ENCODE measurements around the gene DNAH3.

Gene DNAH3

GRCh38 chr16:21161211-21161610, 10.6 kb upstream of the DNAH3 start:
- Histone ChIP-seq H3K4me3 (ENCODE audit: low read length, poor library complexity, severe bottlenecking) (no peak overlapping the region), H3K36me3 (ENCODE audit: insufficient read depth, low read length) (no peaks in the 10 kb centered on the region)

DNA sequence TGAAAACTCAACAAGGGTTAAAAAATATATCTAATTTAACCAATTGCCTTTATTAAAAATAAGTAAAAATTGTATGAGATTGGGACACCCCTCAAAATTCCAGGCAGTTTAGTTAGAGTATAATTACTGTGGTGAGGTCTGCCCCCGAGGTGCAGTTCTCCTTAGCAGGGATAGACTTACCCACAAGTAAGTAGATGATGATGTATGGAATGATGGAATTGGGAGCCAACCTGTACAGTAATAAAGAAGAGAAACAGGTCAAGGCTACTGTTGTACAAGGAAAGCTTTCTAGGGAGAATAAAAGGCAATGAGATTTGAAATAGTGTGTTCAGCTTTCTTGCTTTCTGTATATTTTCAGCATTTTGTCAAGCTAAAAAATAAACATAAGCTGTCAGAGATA, 9.6 kb upstream of the DNAH3 start:
- Histone ChIP-seq H3K9me3 (ENCODE audit: insufficient read depth, low read depth, low read length) (no peaks in the 10 kb centered on the region), H3F3A (ENCODE audit: low read depth) (no peaks in the 10 kb centered on the region), H4K20me1 (ENCODE audit: insufficient read depth, low read length, poor library complexity, severe bottlenecking) (no peaks in the 10 kb centered on the region), H3K9ac (ENCODE audit: low read depth, low read length, poor library complexity, severe bottlenecking) (no peak overlapping the region), H3K79me2 (ENCODE audit: insufficient read depth, low read length) (no peaks in the 10 kb centered on the region), H3K9me2 (replicated peaks; ENCODE audit: low read depth, low read length) (no peaks in the 10 kb centered on the region), H3K4me3 (ENCODE audit: low read length, poor library complexity, severe bottlenecking) (no peak overlapping the region), H3K4me1 (ENCODE audit: insufficient read depth, low read length, poor library complexity, severe bottlenecking) (peaks cover 14% of the 10 kb centered on the region), H3K4me2 (ENCODE audit: low read depth, low read length, poor library complexity, severe bottlenecking) (no peak overlapping the region), H2AFZ (ENCODE audit: low read length) (no peak overlapping the region), H3K27me3 (ENCODE audit: insufficient read depth, low read length, poor library complexity, severe bottlenecking) (no peaks in the 10 kb centered on the region), H3K36me3 (ENCODE audit: insufficient read depth, low read length) (no peaks in the 10 kb centered on the region)
- no peak for TF ChIP-seq EZH2phosphoT487 (IDR thresholded peaks at IDR 0.05; ENCODE audit: borderline replicate concordance)
- TF ChIP-seq, protein P1, sequence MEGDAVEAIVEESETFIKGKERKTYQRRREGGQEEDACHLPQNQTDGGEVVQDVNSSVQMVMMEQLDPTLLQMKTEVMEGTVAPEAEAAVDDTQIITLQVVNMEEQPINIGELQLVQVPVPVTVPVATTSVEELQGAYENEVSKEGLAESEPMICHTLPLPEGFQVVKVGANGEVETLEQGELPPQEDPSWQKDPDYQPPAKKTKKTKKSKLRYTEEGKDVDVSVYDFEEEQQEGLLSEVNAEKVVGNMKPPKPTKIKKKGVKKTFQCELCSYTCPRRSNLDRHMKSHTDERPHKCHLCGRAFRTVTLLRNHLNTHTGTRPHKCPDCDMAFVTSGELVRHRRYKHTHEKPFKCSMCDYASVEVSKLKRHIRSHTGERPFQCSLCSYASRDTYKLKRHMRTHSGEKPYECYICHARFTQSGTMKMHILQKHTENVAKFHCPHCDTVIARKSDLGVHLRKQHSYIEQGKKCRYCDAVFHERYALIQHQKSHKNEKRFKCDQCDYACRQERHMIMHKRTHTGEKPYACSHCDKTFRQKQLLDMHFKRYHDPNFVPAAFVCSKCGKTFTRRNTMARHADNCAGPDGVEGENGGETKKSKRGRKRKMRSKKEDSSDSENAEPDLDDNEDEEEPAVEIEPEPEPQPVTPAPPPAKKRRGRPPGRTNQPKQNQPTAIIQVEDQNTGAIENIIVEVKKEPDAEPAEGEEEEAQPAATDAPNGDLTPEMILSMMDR (conservative IDR thresholded peaks at IDR 0.05; ENCODE audit: low read length), result no peak

More at GRCh38 chr16:21161211-21161610, 10.6 kb upstream of the DNAH3 start:
- Histone ChIP-seq H4K20me1 (ENCODE audit: insufficient read depth, low read length, poor library complexity, severe bottlenecking) (no peaks in the 10 kb centered on the region), H3K9me3 (ENCODE audit: insufficient read depth, low read depth, low read length) (no peaks in the 10 kb centered on the region), H3K79me2 (ENCODE audit: insufficient read depth, low read length) (no peaks in the 10 kb centered on the region), H3K4me1 (ENCODE audit: insufficient read depth, low read length, poor library complexity, severe bottlenecking) (peaks cover 14% of the 10 kb centered on the region), H3K4me2 (ENCODE audit: low read depth, low read length, poor library complexity, severe bottlenecking) (peak overlapping the region; percentile 11), H3K27me3 (ENCODE audit: insufficient read depth, low read length, poor library complexity, severe bottlenecking) (no peaks in the 10 kb centered on the region), H3K9me2 (replicated peaks; ENCODE audit: low read depth, low read length) (no peaks in the 10 kb centered on the region), H3K9ac (ENCODE audit: low read depth, low read length, poor library complexity, severe bottlenecking) (no peak overlapping the region), H3F3A (ENCODE audit: low read depth) (no peaks in the 10 kb centered on the region), H2AFZ (ENCODE audit: low read length) (no peak overlapping the region)
- TF ChIP-seq EZH2phosphoT487 (IDR thresholded peaks at IDR 0.05; ENCODE audit: borderline replicate concordance), result no peak
- TF ChIP-seq, protein P1 (conservative IDR thresholded peaks at IDR 0.05; ENCODE audit: low read length), result no peak

GRCh38 chr16:21159281-21159951, 8.8 kb upstream of the DNAH3 start:
- Histone ChIP-seq H3K36me3 (ENCODE audit: insufficient read depth, low read length) (no peaks in the 10 kb centered on the region), H3F3A (ENCODE audit: low read depth) (no peaks in the 10 kb centered on the region), H3K9me3 (ENCODE audit: insufficient read depth, low read depth, low read length) (no peaks in the 10 kb centered on the region), H3K4me2 (ENCODE audit: low read depth, low read length, poor library complexity, severe bottlenecking) (peak overlapping the region; percentile 97), H4K20me1 (ENCODE audit: insufficient read depth, low read length, poor library complexity, severe bottlenecking) (no peaks in the 10 kb centered on the region), H3K79me2 (ENCODE audit: insufficient read depth, low read length) (no peaks in the 10 kb centered on the region), H3K4me3 (ENCODE audit: low read length, poor library complexity, severe bottlenecking) (peak overlapping the region; percentile 85), H3K4me1 (ENCODE audit: insufficient read depth, low read length, poor library complexity, severe bottlenecking) (peaks cover 14% of the 10 kb centered on the region), H2AFZ (ENCODE audit: low read length) (peak overlapping the region; percentile 97), H3K9ac (ENCODE audit: low read depth, low read length, poor library complexity, severe bottlenecking) (peak overlapping the region; percentile 74), H3K27me3 (ENCODE audit: insufficient read depth, low read length, poor library complexity, severe bottlenecking) (no peaks in the 10 kb centered on the region), H3K9me2 (replicated peaks; ENCODE audit: low read depth, low read length) (no peaks in the 10 kb centered on the region)
- no peak for TF ChIP-seq EZH2phosphoT487 (IDR thresholded peaks at IDR 0.05; ENCODE audit: borderline replicate concordance)
- TF ChIP-seq, protein P1 (conservative IDR thresholded peaks at IDR 0.05; ENCODE audit: low read length), result no peak

Measured in Loucy (cell line).